H9 (cell line): ENCODE measurements around the gene SNX5. TPM values are rescaled to one million over a fixed set of nuclear protein-coding genes. Genes with fewer than 3 reads are reported as not detected.

Experiments
- DNase-seq: peaks from one replicate; pipeline ENCODE4 v3.0.0-alpha.2; 2017
- H2AFZ ChIP-seq: one replicate; pipeline ENCODE4 v1.6.1; 2013; ENCODE audit warnings: mild to moderate bottlenecking, low read length, control low read depth, moderate library complexity
- H2AK5ac ChIP-seq: 2 replicates; pipeline ENCODE4 v1.6.1; 2013; ENCODE audit warnings: low read length, control low read depth, mixed read lengths; ENCODE audit not compliant: insufficient read length
- H2BK120ac ChIP-seq: one replicate; pipeline ENCODE4 v1.6.1; 2013; ENCODE audit warnings: low read depth, mild to moderate bottlenecking, low read length, control low read depth, inconsistent platforms; ENCODE audit not compliant: poor library complexity, severe bottlenecking
- H2BK12ac ChIP-seq: 2 replicates; pipeline ENCODE4 v1.6.1; 2013; ENCODE audit warnings: low read length, control low read depth, mixed read lengths, low read depth; ENCODE audit not compliant: insufficient read length
- H2BK15ac ChIP-seq: 2 replicates; pipeline ENCODE4 v1.6.1; 2013; ENCODE audit warnings: low read depth, low read length, control low read depth
- H2BK20ac ChIP-seq: one replicate; pipeline ENCODE4 v1.6.1; 2013; ENCODE audit warnings: low read depth, mild to moderate bottlenecking, low read length, control low read depth, inconsistent platforms; ENCODE audit not compliant: poor library complexity, severe bottlenecking
- H2BK5ac ChIP-seq: 2 replicates; pipeline ENCODE4 v1.6.1; 2013; ENCODE audit warnings: low read length, control low read depth, mixed read lengths; ENCODE audit not compliant: insufficient read length
- H3K14ac ChIP-seq: 2 replicates; pipeline ENCODE4 v1.6.1; 2013; ENCODE audit warnings: low read length, control low read depth; ENCODE audit not compliant: insufficient read depth
- H3K18ac ChIP-seq: 2 replicates; pipeline ENCODE4 v1.6.1; 2013; ENCODE audit warnings: low read depth, mild to moderate bottlenecking, mixed read lengths, low read length, control low read depth; ENCODE audit not compliant: insufficient read length
- H3K23ac ChIP-seq: 2 replicates; pipeline ENCODE4 v1.6.1; 2013; ENCODE audit warnings: low read length, control low read depth, mixed read lengths, low read depth; ENCODE audit not compliant: insufficient read length
- H3K23me2 ChIP-seq: 2 replicates; pipeline ENCODE4 v1.6.1; 2013; ENCODE audit warnings: low read depth, mild to moderate bottlenecking, mixed read lengths, low read length, control low read depth; ENCODE audit not compliant: insufficient read length, poor library complexity, severe bottlenecking
- H3K27ac ChIP-seq: 2 replicates; pipeline ENCODE4 v1.5.1; 2013; ENCODE audit warnings: low read length, control low read depth, mixed read lengths, low read depth; ENCODE audit not compliant: insufficient read length
- H3K27me3 ChIP-seq: 2 replicates; pipeline ENCODE4 v1.6.1; 2013; ENCODE audit warnings: low read length, control low read depth, inconsistent platforms; ENCODE audit not compliant: insufficient read depth
- H3K4ac ChIP-seq: 2 replicates; pipeline ENCODE4 v1.6.1; 2013; ENCODE audit warnings: low read depth, mild to moderate bottlenecking, control low read depth, inconsistent platforms, low read length, moderate library complexity
- H3K4me1 ChIP-seq: 2 replicates; pipeline ENCODE4 v1.6.1; 2013; ENCODE audit warnings: low read length, control low read depth, inconsistent platforms; ENCODE audit not compliant: insufficient read depth
- H3K4me2 ChIP-seq: 2 replicates; pipeline ENCODE4 v1.6.1; 2013; ENCODE audit warnings: low read length, control low read depth, mixed read lengths; ENCODE audit not compliant: insufficient read length, insufficient read depth
- H3K56ac ChIP-seq: 2 replicates; pipeline ENCODE4 v1.6.1; 2013; ENCODE audit warnings: low read depth, mild to moderate bottlenecking, mixed read lengths, low read length, control low read depth; ENCODE audit not compliant: insufficient read length
- H3K79me1 ChIP-seq: 2 replicates; pipeline ENCODE4 v1.6.1; 2013; ENCODE audit warnings: low read depth, mild to moderate bottlenecking, moderate library complexity, low read length, control low read depth, inconsistent platforms; ENCODE audit not compliant: insufficient read depth, poor library complexity, severe bottlenecking
- H3K79me2 ChIP-seq: 2 replicates; pipeline ENCODE4 v1.6.1; 2013; ENCODE audit warnings: low read length, control low read depth, inconsistent platforms; ENCODE audit not compliant: insufficient read depth
- H3K9ac ChIP-seq: 2 replicates; pipeline ENCODE4 v1.6.1; 2013; ENCODE audit warnings: low read length, control low read depth, mixed read lengths; ENCODE audit not compliant: insufficient read length; ENCODE audit errors: extremely low read depth
- H3K9me3 ChIP-seq: one replicate; pipeline ENCODE4 v1.6.1; 2013; ENCODE audit warnings: low read depth, low read length, inconsistent platforms; ENCODE audit not compliant: control insufficient read depth
- H3T11ph ChIP-seq: one replicate; pipeline ENCODE4 v1.6.1; 2013; ENCODE audit warnings: mild to moderate bottlenecking, low read length, control low read depth, inconsistent platforms
- H4K20me1 ChIP-seq: one replicate; pipeline ENCODE4 v1.6.1; 2013; ENCODE audit not compliant: control insufficient read depth, insufficient read length, insufficient read depth
- H4K5ac ChIP-seq: 2 replicates; pipeline ENCODE4 v1.6.1; 2013; ENCODE audit warnings: low read depth, mild to moderate bottlenecking, mixed read lengths, low read length, control low read depth; ENCODE audit not compliant: insufficient read length
- H4K8ac ChIP-seq: replicated peaks from 2 replicates; pipeline ENCODE4 v1.6.1; 2013; ENCODE audit warnings: low read length, control low read depth, mixed read lengths, low read depth; ENCODE audit not compliant: insufficient read length
- H4K91ac ChIP-seq: 2 replicates; pipeline ENCODE4 v1.6.1; 2013; ENCODE audit warnings: low read depth, mild to moderate bottlenecking, moderate library complexity, mixed read lengths, low read length, control low read depth; ENCODE audit not compliant: insufficient read length
- H3K27ac Mint-ChIP-seq, 3 experiments: 2 replicates in 2 of 3; 3 replicates in 1 of 3; pipeline ENCODE4 v1.8.0; 2020 to 2021; ENCODE audit warnings: mixed read lengths in 3 of 3, mild to moderate bottlenecking in 1 of 3, moderate library complexity in 1 of 3
- H3K27me3 Mint-ChIP-seq: 2 replicates; pipeline ENCODE4 v1.8.0; 2021; ENCODE audit warnings: low read depth, mild to moderate bottlenecking, moderate library complexity, mixed read lengths
- H3K36me3 Mint-ChIP-seq, 3 experiments: 2 replicates in 2 of 3; 3 replicates in 1 of 3; pipeline ENCODE4 v1.8.0; 2020 to 2021; ENCODE audit warnings: low read depth in 3 of 3, mixed read lengths in 3 of 3; ENCODE audit not compliant: insufficient read depth in 1 of 3
- H3K4me1 Mint-ChIP-seq, 2 experiments: 2 replicates each; pipeline ENCODE4 v1.8.0; 2020; ENCODE audit warnings: mixed read lengths in 2 of 2
- H3K4me3 Mint-ChIP-seq, 2 experiments: 2 replicates in 1 of 2; 3 replicates in 1 of 2; pipeline ENCODE4 v1.8.0; 2020 to 2021; ENCODE audit warnings: mild to moderate bottlenecking in 2 of 2, mixed read lengths in 2 of 2, moderate library complexity in 1 of 2
- H3K9me3 Mint-ChIP-seq, 2 experiments: 2 replicates in 1 of 2; 3 replicates in 1 of 2; pipeline ENCODE4 v1.8.0; 2020; ENCODE audit warnings: mild to moderate bottlenecking in 2 of 2, mixed read lengths in 2 of 2, moderate library complexity in 1 of 2
- CTCF ChIP-seq: fragments of 200-600 bp; sonication (generic); conservative IDR thresholded peaks from 3 replicates; pipeline ENCODE4 v1.8.0; 2021; ENCODE audit warnings: antibody characterized with exemption, mild to moderate bottlenecking
- WGBS: extraction: QIAGEN DNeasy Blood & Tissue Kit; methylation state at CpG from one replicate; pipeline ENCODE4 v1.1.7; 2013; ENCODE audit warnings: missing lambda C conversion rate, low lambda C conversion rate, mixed read lengths; ENCODE audit not compliant: insufficient read length; ENCODE audit errors: extremely low coverage; 5-methylcytosine and 5-hydroxymethylcytosine counted together
- total RNA-seq: library from RNA; stranded (reverse); gene quantifications from 2 replicates; pipeline ENCODE4 v1.2.1, GENCODE V29; 2021

SNX5 gene
- total RNA-seq, 1 experiment from 2014 or later = 194 TPM

DNA sequence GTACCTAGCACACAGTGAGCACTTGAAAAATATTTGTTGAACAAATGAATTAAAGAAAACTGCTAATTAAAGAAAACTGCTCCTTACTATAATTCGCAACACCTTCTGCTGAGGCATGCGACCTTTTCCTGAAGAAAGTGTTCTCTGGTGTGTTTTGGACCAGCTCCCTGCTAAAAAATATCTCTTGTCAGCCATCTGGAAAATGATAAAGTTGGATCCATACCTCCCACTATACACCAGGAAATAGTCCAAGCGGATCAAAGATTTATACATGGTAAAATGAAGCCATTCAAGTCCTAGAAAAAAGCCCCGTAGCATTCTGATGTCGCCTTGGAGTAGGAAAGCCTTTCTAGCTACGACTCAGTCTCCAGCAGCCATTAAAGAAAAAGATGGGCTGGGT, 45.8 kb upstream of the SNX5 start:
- no peak overlapping the region for H2BK12ac ChIP-seq
- H3K9me3 Mint-ChIP-seq = peaks cover 5 to 9% of the 10 kb centered on the region in 2 experiments
- H4K5ac ChIP-seq = no peak overlapping the region
- H3K56ac ChIP-seq = no peak overlapping the region
- H3K79me2 ChIP-seq = no peaks in the 10 kb centered on the region
- H3K4me1 ChIP-seq = no peaks in the 10 kb centered on the region
- H2BK20ac ChIP-seq = no peak overlapping the region
- TF ChIP-seq CTCF = no peak
- no peak for DNase-seq
- no peak overlapping the region for H3K4ac ChIP-seq
- H3T11ph ChIP-seq = no peak overlapping the region
- H2AK5ac ChIP-seq = no peak overlapping the region
- no peaks in the 10 kb centered on the region; a peak in 1 of 4 replicates for H3K4me1 Mint-ChIP-seq
- H2BK120ac ChIP-seq = no peak overlapping the region
- no peaks in the 10 kb centered on the region for H3K23me2 ChIP-seq
- H3K36me3 Mint-ChIP-seq = peaks cover 7 to 11% (median 8%) of the 10 kb centered on the region in 3 experiments; a peak in 6 of 7 replicates
- H3K27me3 Mint-ChIP-seq = no peaks in the 10 kb centered on the region
- no peak overlapping the region for H3K4me2 ChIP-seq
- no peaks in the 10 kb centered on the region for H3K79me1 ChIP-seq
- WGBS = no CpG with 5 or more reads among the region's 6 CpGs
- no peak overlapping the region for H3K4me3 Mint-ChIP-seq
- H3K9ac ChIP-seq = no peak overlapping the region
- no peak overlapping the region for H3K27ac Mint-ChIP-seq
- no peaks in the 10 kb centered on the region for H4K20me1 ChIP-seq
- no peak overlapping the region for H4K91ac ChIP-seq
- H2BK5ac ChIP-seq = no peak overlapping the region
- H3K23ac ChIP-seq = no peak overlapping the region
- no peak overlapping the region for H4K8ac ChIP-seq
- H3K18ac ChIP-seq = no peak overlapping the region
- no peak overlapping the region for H2BK15ac ChIP-seq
- H3K9me3 ChIP-seq = no peaks in the 10 kb centered on the region
- no peak overlapping the region for H2AFZ ChIP-seq
- H3K27ac ChIP-seq = no peak overlapping the region
- H3K14ac ChIP-seq = no peak overlapping the region
- no peaks in the 10 kb centered on the region for H3K27me3 ChIP-seq
